HepG2 (cell line): ENCODE measurements around the gene CENPB. TPM values are rescaled to one million over a fixed set of nuclear protein-coding genes. Genes with fewer than 3 reads are reported as not detected.

Experiments
- ATF6 ChIP-seq: sonication (generic); formaldehyde crosslinking; conservative IDR thresholded peaks from 2 replicates; pipeline ENCODE4 v1.4.0; 2020; ENCODE audit warnings: missing genetic modification reagents
- GZF1 ChIP-seq: sonication (generic); formaldehyde crosslinking; IDR thresholded peaks from 2 replicates; pipeline ENCODE4 v1.5.1; 2020; ENCODE audit warnings: mild to moderate bottlenecking, missing genetic modification reagents
- HNF1A ChIP-seq, 2 experiments: sonication (generic) in 1 of 2; formaldehyde crosslinking in 1 of 2; IDR thresholded peaks; 2 replicates each; pipeline versions ENCODE4 v1.4.0 to v1.6.1; 2016 to 2020; ENCODE audit warnings: borderline replicate concordance in 1 of 2, low read depth in 1 of 2, mild to moderate bottlenecking in 1 of 2, missing genetic modification reagents in 1 of 2
- HOMEZ ChIP-seq: IDR thresholded peaks from 2 replicates; pipeline ENCODE4 v1.6.1; 2016; ENCODE audit warnings: low read depth
- KDM5A ChIP-seq: fragments of 200-600 bp; sonication (generic); IDR thresholded peaks from 2 replicates; pipeline ENCODE4 v1.7.0; 2018; ENCODE audit warnings: antibody characterized with exemption, mild to moderate bottlenecking, low read length, borderline replicate concordance
- ZNF136 ChIP-seq: sonication (generic); formaldehyde crosslinking; IDR thresholded peaks from 2 replicates; pipeline ENCODE4 v1.8.1; 2022; ENCODE audit warnings: low read depth, mild to moderate bottlenecking, moderate library complexity, missing genetic modification reagents
- ZNF329 ChIP-seq: sonication (generic); formaldehyde crosslinking; IDR thresholded peaks from 2 replicates; pipeline ENCODE4 v1.9.0; 2021; ENCODE audit warnings: low read depth, mild to moderate bottlenecking, missing genetic modification reagents
- ZNF414 ChIP-seq: sonication (generic); formaldehyde crosslinking; IDR thresholded peaks from 2 replicates; pipeline ENCODE4 v1.5.0; 2020; ENCODE audit warnings: missing genetic modification reagents
- ZNF432 ChIP-seq: sonication (generic); formaldehyde crosslinking; IDR thresholded peaks from 2 replicates; pipeline ENCODE4 v1.5.0; 2020; ENCODE audit warnings: missing genetic modification reagents, mild to moderate bottlenecking, borderline replicate concordance
- ZNF513 ChIP-seq: sonication (generic); formaldehyde crosslinking; conservative IDR thresholded peaks from 2 replicates; pipeline ENCODE4 v1.5.0; 2020; ENCODE audit warnings: missing genetic modification reagents
- ZNF644 ChIP-seq: IDR thresholded peaks from 2 replicates; pipeline ENCODE4 v1.6.1; 2016; ENCODE audit warnings: low read depth
- ZNF749 ChIP-seq: sonication (generic); formaldehyde crosslinking; IDR thresholded peaks from 2 replicates; pipeline ENCODE4 v1.8.0; 2022; ENCODE audit warnings: mild to moderate bottlenecking, missing genetic modification reagents, moderate library complexity, borderline replicate concordance
- ZNF800 ChIP-seq: sonication (generic); formaldehyde crosslinking; IDR thresholded peaks from 2 replicates; pipeline ENCODE4 v1.4.0; 2020; ENCODE audit warnings: missing genetic modification reagents
- ZSCAN25 ChIP-seq: sonication (generic); formaldehyde crosslinking; IDR thresholded peaks from 2 replicates; pipeline ENCODE4 v1.8.0; 2022; ENCODE audit warnings: mild to moderate bottlenecking, missing genetic modification reagents
- polyA plus RNA-seq, 8 experiments: library from polyadenylated mRNA; depleted of rRNA in 3 of 8; stranded (reverse) in 7 of 8; unstranded in 1 of 8; fragments of >200 nt; fragmentation: Illumina TruSeq in 4 of 8; extraction: Trizol in 4 of 8; gene quantifications; 2 replicates each; pipeline versions ENCODE4 v1.2.1 to v1.2.3, GENCODE V29; 2011 to 2016; ENCODE audit warnings: low read depth in 4 of 8, missing spikeins in 1 of 8, mixed read lengths in 1 of 8; ENCODE audit not compliant: insufficient read depth in 1 of 8
- total RNA-seq, 5 experiments: library from RNA; depleted of rRNA; stranded (reverse); fragments of >200 nt; fragmentation: Illumina TruSeq; extraction: Trizol; gene quantifications; 2 replicates each; pipeline ENCODE4 v1.2.3, GENCODE V29; 2016; ENCODE audit warnings: low read depth in 1 of 5

The CENPB gene
- total and polyA plus RNA-seq, 2 of the 13 experiments (the other 11 are each of a cell fraction or from before 2014, with no cell fraction given), result 10.4 to 54.5 TPM

GRCh38 chr20:3739054-3739925 lies 47.2 kb downstream of the CENPB start (continued):
- 0 out of 2 replicates have a peak, but pooled peaks have one; percentile 72 for TF ChIP-seq ZNF800
- no peak for TF ChIP-seq ATF6 (CRISPR knock-in tag)
- TF ChIP-seq ZNF644 (CRISPR knock-in tag), result no peak
- TF ChIP-seq ZNF513 (CRISPR knock-in tag), result no peak
- no peak for TF ChIP-seq ZNF136 (CRISPR knock-in tag)
- no peak for TF ChIP-seq ZNF432 (CRISPR knock-in tag)
- no peak for TF ChIP-seq GZF1 (CRISPR knock-in tag)
- no peak for TF ChIP-seq KDM5A
- TF ChIP-seq HOMEZ, result no peak
- TF ChIP-seq HNF1A (IDR thresholded peaks at IDR 0.05; ENCODE audit: low read depth), result no peak
- TF ChIP-seq HNF1A (CRISPR knock-in tag; IDR thresholded peaks at IDR 0.05; ENCODE audit: borderline replicate concordance), result no peak
- TF ChIP-seq ZSCAN25 (CRISPR knock-in tag), result no peak
- TF ChIP-seq ZNF749, result peak; percentile 64; the same call in 1 of the 2 replicates
- TF ChIP-seq ZNF329, result no peak
- TF ChIP-seq ZNF414, result peak; percentile 64; the same call in 1 of the 2 replicates
